Measurements from ENCODE around the gene NFATC2.

DNA sequence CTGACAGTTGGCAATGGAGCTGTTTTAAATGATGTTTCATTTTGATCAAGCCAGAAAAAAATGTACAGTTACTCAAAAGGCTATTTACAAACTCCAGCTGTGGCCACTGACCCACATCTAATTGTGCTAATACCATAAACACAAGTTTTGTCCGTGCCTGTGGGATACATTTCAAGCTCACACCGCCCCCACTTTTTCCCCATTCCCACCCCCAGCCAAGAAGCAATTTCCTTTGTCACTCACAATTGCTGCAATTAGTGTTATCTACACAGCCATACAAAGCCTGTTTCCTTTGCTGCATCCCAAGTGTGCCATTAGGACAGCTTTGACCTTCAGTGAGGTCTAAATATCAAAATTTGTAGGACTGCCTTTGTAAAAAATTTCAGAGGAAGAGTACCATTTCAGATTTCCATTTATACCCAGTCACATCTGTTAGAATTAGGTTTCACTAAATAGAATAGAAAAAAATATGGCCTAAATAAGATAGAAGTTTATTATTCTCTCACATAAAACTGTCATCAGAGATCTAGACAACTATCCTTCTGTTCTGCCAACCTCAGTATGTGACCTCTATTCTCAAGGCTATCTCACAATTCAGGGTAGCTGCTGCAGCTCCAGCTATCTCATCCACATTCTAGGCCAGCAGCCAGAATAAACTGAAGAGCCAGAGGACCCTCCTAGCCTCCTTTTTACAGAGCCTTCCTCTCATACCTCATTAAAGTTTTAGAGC lies 202.6 kb downstream of the NFATC2 start:
- TF ChIP-seq GABPA (IDR thresholded peaks at IDR 0.05; ENCODE audit: low read depth) (no peak), TAF1 (IDR thresholded peaks at IDR 0.05; ENCODE audit: borderline replicate concordance, low read depth, low read length) (no peak), EP300 (IDR thresholded peaks at IDR 0.05; ENCODE audit: borderline replicate concordance in 1 of 2, low read depth in 1 of 2, low read length in 1 of 2) (peak in 1 of 2 experiments; percentile 8; a peak in 1 of 4 replicates), MAX (IDR thresholded peaks at IDR 0.05; ENCODE audit: low read depth) (no peak)
- TF ChIP-seq, protein P1, sequence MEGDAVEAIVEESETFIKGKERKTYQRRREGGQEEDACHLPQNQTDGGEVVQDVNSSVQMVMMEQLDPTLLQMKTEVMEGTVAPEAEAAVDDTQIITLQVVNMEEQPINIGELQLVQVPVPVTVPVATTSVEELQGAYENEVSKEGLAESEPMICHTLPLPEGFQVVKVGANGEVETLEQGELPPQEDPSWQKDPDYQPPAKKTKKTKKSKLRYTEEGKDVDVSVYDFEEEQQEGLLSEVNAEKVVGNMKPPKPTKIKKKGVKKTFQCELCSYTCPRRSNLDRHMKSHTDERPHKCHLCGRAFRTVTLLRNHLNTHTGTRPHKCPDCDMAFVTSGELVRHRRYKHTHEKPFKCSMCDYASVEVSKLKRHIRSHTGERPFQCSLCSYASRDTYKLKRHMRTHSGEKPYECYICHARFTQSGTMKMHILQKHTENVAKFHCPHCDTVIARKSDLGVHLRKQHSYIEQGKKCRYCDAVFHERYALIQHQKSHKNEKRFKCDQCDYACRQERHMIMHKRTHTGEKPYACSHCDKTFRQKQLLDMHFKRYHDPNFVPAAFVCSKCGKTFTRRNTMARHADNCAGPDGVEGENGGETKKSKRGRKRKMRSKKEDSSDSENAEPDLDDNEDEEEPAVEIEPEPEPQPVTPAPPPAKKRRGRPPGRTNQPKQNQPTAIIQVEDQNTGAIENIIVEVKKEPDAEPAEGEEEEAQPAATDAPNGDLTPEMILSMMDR (IDR thresholded peaks at IDR 0.05) = no peak
